Measurements from ENCODE around the gene AIFM1.

The AIFM1 gene

GRCh38 chrX:130091980-130092522, 73.6 kb downstream of the AIFM1 start:
- DNase-seq (ENCODE audit: low spot score) = no peak

DNA sequence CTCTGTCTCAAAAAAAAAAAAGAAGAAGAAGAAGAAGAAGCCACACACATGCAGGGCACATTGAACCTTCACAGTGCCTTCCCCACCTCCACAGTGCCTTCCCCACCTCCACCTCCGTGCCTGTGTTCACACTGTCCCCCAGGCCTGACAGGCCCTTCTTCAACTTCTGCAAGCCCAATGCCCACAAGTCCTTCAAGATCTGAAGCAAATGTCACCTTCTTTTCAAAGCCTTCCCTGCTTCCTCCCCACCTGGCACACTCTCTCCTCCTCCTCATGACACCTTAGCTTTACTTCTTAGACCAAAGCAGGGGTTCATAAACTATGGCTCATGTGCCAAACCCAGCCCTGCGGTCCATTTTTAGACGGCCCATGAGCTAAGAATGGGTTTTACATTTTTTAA, 75.3 kb downstream of the AIFM1 start:
- DNase-seq (ENCODE audit: low spot score) = no peak

- no peak for DNase-seq (ENCODE audit: low spot score)
These were observed 79.0 kb downstream of the AIFM1 start for GRCh38 chrX:130086447-130087206.

- DNase-seq (ENCODE audit: low spot score) = no peak
These were observed 79.8 kb downstream of the AIFM1 start for GRCh38 chrX:130085551-130086446.

- no peak for DNase-seq (ENCODE audit: low spot score)
These were observed 80.9 kb downstream of the AIFM1 start for GRCh38 chrX:130084631-130085237.

DNA sequence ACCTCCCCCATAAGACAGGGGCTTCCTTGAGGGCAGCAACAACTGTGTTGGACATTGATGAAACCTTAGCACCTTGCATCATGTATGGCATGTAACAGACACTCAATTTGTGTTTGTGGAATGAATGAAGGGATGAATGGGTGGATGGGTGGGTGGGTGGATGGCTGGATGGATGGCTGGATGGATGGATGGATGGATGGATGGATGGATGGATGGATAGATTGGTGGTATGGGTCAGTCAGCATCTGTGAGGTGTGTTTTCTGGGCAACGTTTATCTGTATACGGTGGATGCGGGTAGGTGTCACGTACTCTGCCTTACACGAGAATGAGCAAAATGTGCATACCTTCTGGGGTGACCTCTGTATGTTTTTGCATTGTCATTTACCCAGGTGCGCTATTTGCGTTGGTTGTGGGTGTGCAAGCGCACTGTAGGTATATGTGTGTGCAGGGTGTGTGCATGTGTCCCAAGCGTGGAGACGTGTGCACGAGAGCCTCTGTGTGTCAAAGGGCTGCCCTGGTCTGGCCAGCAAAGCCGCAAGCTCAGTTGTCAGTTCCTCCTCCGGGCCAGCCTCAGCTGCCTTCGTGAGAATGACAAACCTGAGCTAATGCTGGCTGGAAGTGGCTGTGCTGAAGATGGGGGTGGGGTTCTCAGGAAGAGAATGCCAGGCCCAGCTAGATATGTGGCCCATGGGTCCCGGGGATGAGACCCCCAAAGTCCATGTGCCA, 81.8 kb downstream of the AIFM1 start:
- DNase-seq (ENCODE audit: low spot score) = no peak

DNA sequence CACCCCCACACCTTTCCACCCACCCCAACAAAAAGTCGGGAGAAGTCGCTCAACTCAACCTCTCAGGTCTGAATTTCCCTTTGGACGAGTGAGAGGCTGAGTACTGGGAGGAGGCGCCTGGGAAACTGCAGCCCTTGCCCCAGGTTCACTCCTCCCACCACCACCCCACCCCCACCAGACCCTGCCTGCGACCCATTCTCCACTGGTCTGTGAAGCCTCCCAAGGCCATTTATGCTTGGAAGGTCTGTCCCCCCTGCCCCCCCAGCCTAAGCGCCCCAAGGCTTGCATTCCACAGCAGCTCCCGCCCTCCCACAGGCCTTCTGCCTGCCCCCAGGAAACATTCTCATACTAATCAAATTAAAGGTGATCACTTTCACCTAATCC, 82.5 kb downstream of the AIFM1 start:
- DNase-seq (ENCODE audit: low spot score) = no peak

- DNase-seq (ENCODE audit: low spot score) = no peak
These were observed 83.2 kb downstream of the AIFM1 start for GRCh38 chrX:130082244-130083106.

GRCh38 chrX:130081421-130082045, 84.1 kb downstream of the AIFM1 start:
- no peak for DNase-seq (ENCODE audit: low spot score)

GRCh38 chrX:130080791-130081367, 84.8 kb downstream of the AIFM1 start:
- no peak for DNase-seq (ENCODE audit: low spot score)

- peak; percentile 70 for DNase-seq (ENCODE audit: low spot score)
These were observed 85.7 kb downstream of the AIFM1 start for GRCh38 chrX:130079824-130080406.
